D341Med (cell line): Measurements from ENCODE around the gene ARRDC3.
A peak's percentile ranks its signal among the peaks of the same experiment; 100 is the strongest.
"Not testable (repeated sequence)": the region's sequence is repeated elsewhere in the genome, so short reads cannot be mapped to it uniquely, and the experiment has no call there.

Source experiments
- DNase-seq: peaks from one replicate; pipeline ENCODE4 v3.0.0; 2012; ENCODE audit warnings: low spot score

The ARRDC3 gene

DNA sequence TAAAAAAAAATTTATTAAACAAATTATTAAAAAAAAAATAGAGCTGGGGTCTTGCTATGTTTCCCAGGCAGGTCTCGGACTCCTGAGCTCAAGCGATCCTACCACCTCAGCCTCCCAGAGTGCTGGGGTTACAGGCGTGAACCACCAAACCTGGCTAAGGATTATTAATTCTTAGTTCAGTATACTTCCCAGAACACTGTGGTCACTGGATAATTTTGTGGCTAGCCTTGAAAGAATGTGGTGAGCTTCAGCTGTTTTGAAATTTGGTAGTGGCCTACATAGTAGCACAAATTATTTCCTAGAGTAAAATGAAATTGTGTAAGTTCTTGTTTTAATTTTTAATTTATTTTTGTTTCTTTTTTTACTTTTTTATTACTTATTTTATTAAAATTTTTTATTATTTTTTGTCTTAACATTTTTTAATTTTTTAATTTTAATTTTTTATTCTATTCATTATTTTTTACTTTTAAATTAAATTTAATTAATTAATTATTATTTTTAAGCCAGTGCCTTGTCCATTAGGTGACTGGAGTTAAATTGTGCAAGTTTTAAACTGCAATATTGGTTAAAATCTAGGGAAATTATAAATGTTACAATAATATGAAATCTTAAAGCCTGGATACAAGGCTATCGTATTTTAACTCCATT lies 23.0 kb downstream of the ARRDC3 start:
- no peak for DNase-seq

DNA sequence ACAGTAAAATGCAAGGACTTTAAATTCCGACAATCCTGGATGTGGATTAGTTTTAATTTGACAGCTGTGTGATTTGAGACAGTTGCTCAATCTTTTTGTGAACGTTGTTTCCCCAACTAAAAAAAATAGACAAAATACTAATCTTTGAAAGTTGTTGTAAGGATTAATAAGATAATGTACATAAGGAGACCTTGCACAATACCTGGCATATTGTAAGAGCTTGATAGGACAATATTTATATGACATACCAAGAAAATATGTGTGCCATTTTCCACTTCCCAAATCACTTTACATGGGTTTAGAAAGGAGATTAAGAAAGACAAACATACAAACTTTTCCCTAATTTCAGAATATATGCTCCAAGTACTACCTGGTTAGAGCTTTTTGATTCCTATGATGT lies 25.3 kb downstream of the ARRDC3 start:
- no peak for DNase-seq

DNA sequence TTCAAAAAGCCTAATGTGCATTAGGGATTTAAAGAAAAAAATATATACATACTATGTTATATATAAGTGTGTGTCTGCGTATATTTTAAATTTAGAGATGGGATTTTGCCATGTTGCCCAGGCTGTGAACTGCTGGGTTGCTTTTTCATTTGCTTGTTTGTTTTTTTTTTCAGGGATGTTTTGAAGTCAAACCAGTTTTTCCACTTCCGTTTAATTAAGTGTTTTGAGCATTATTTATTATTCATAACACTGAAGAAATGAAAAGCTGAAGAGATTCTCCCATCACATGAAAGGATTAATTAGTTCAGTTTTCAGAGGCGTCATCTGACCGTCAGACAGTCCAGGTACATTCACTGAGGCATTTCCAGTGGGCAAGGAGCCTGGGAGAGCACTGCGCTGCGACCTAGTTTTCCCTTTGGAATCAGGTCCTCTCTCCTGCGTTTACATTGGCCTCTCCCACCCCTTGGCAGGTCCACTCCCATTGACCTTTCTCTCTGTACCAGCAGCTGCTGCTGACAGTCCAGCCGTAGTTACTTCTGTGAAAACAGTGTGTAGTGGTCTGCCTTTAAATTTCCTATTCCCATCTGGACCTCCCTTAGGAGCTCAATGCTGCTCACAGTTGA lies 26.0 kb downstream of the ARRDC3 start:
- DNase-seq, result peak; percentile 24

DNA sequence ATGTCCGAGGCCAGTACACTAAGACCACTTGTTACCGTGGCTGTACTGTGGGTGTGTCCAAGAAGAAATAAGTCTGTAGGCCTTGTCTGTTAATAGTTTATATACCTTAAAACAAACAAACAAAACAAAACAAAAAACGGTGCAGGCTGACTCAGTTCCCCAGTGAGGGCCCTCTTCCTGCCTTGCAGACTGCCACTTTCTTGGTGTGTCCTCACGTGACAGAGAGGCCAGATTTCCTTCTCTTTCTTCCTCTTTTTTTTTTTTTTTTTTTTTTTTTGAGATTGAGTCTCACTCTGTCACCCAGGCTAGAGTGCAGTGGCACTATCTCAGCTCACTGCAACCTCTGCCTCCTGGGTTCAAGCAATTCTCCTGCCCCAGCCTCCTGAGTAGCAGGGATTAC lies 28.2 kb downstream of the ARRDC3 start:
- not testable (repeated sequence) for DNase-seq

DNA sequence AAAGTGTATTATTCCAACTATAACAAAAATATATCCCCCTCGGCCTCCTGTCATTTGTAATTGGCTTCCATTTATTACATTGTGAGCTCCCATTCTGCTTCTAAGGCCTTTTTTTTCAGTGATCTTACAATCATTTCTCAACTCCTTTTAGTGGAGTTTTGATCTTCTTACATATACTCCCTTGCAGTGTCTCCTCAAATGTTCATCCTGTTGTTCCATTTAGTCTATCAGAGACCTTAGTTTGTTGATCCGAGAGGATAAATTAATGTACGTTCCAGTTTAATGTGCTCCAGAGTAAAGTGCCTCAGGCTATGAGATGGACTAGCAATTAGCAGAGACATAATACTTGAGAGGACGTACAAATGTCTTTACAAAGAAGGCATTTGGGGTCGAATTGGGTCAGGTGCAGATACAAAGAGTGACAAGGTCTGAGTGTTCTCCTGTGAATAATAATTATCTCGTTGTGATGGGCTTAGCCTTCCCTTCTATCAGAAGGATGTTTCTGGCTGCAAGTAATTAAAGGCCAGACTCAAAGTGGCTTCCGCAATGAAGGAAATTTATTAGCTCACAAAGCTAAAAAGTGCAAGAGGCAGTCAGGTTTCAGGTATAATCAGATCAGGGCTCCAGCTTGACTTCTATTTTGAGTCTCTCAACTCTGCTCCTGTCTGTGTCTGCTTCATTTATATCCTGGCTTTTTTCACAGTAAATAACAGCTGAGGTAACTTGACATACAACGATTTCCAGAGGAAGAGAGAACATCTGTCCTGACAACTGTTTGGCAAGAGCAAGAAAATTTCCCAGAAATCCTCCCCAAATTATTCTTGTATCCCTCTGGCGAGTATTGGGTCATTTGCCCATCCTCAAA lies 30.1 kb downstream of the ARRDC3 start:
- DNase-seq, result no peak

DNA sequence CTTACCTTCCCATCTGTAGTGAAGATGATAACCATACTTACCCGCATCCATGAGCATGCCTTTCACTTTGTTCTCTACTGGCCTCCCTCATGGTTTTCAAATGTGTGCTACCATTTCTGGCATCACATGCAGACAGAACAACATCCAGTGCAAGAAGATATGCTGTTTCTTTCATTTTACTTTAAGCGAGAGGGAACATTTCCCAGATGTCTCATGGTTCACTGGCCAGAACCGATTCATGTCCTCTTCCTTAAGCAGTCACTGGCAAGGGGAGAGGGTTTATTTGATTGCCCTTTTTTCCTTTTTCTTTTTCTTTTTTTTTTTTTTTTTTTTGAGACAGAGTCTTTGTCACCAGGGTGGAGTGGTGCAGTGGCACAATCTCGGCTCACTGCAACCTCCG lies 37.7 kb downstream of the ARRDC3 start:
- no peak for DNase-seq

DNA sequence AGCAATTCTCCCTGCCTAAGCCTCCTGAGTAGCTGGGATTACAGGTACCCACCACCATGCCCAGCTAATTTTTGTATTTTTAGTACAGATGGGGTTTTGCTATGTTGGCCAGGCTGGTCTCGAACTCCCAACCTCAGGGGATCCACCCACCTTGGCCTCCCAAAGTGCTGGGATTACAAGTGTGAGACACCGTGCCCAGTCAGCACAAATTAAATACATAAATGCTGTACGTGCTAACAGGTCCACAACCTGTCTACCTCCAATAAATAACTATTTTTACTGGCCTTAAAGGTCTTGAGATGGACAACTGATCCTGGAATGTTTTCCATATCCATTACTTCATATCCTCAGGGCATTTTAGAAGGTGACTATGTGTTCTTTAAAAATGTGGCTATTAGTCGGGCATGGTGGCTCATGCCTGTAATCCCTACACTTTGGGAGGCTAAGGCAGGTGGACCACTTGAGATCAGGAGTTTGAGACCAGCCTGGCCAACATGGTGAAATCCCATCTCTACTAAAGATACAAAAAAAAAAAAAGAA lies 38.4 kb downstream of the ARRDC3 start:
- DNase-seq, result not testable (repeated sequence)

DNA sequence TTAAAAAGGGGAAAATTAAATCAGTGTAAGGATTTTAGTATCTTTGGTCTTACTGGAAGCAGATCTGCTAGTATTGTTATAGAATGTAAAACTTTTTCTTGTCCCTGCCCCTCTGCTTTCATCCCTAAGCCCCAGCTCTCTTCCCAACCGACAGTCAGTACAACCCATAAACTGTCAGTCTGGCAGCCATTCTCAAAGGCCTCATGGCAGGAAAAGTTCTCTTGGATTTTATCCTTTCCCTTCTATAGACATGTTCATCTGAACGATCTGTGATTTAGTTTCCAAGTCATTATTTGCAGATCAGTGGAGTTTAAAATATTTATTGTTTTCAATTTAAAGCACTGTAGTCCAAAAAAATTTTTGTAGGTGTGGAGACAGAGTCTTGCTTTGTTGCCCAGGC lies 39.2 kb downstream of the ARRDC3 start:
- DNase-seq, result no peak

DNA sequence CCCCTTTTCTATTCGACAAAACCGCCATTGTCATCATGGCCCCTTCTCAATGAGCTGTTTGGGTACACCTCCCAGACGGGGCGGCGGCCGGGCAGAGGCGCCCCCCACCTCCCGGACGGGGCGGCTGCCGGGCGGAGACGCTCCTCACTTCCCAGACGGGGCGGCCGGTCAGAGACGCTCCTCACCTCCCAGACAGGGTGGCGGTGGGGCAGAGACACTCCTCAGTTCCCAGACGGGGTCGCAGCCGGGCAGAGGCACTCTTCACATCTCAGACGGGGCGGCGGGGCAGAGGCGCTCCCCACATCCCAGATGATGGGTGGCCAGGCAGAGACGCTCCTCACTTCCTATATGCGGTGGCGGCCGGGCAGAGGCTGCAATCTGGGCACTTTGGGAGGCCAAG lies 40.2 kb downstream of the ARRDC3 start:
- not testable (repeated sequence) for DNase-seq

DNA sequence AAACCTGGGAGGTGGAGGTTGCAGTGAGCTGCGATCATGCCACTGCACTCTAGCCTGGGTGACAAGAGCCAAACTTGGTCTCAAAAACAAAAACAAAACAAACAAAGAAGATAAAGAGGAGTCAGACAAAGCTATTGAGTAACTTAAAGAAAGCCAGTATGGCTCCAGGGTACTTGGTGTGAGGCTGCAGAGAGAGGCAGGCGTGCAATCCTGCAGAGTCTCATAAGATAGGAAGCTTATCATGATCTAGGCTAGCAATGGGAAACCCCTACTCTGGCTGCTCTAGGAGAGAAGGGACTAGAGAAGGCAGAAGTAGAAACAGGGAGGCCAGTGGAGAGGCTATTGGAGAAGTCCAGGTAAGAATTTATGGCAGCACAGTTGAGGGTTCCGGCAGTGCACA lies 42.0 kb downstream of the ARRDC3 start:
- no peak for DNase-seq

DNA sequence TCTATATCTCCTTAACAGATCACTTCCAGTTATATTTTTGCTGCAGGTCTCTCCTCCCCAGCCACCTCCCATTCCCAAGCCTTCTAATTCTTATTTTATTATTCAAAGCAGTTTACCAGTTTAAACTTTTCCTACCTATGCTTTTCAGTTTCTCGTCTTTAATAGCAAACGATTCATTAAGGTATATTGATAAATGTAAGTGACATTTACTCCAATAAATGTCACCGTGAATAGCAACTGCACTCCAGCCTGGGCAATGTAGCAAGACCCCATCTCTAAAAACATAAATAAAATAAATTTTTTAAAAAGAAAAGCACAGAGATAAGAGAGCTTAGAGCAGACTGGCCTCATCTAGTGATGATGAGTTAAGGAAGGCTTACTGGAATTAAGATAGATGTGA lies 42.6 kb downstream of the ARRDC3 start:
- no peak for DNase-seq

DNA sequence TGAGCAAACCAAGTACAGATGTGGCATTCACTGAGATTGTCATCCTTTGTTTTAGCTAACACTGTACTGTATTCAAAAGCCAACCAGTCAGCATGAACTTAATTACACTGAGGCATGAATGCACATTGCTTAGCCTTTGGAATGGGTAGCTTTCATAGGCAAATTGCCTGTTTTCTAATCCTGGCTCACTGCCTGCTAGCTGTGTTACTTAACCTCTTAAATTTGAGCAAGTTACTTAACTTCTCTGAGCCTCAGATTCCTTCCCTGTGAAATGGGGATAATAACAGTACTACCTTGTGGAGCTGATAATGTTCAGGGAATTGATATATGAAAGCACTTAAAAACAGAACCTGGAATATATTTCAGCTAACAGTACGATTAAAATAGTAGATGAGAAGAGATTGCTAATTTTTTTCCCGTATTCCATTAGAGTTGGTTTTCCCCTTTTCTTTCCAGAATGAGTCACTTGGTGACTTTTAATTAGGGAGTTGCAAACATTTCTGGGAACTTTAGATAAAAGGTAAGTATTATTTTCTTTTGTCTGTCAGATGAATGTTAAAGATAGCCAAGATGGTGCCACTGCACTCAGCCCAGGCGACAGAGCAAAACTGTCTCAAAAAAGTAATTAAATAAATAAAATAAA lies 43.9 kb downstream of the ARRDC3 start:
- DNase-seq, result no peak

DNA sequence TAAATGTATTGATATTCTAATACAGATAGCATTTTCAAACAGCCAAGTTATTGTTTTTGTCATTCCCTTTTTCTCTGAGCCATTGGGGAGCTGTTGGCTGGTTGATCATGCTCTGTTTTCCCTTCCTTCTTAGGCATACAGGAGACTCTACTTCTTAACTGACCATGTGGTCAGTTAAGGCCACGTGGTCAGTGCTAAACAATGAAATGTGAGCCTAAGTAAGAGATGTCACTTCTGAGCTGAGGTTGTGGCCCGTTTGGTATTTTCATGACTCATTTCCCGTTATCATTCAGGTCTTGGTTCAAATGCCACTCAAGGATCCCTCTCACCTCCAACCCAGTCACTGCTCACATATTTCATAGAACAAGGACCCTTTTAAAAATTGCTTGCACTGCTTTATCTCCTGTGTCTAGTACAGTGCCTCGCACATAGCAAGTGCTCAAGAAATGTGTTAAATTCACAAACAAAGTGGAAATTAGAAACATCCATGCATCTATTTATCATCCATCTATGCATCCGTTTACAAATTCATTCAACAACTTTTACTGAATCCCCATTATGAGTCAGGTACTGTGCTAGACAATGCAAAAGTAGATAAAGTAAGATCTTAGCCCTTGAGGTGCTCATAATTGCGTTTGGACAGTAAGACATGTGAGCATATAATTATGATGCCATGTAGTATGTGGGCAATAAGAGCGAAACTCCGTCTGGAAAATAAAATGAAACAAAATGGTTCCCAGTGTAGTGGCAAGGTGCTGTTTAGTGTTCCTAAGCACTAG lies 50.7 kb downstream of the ARRDC3 start:
- no peak for DNase-seq

DNA sequence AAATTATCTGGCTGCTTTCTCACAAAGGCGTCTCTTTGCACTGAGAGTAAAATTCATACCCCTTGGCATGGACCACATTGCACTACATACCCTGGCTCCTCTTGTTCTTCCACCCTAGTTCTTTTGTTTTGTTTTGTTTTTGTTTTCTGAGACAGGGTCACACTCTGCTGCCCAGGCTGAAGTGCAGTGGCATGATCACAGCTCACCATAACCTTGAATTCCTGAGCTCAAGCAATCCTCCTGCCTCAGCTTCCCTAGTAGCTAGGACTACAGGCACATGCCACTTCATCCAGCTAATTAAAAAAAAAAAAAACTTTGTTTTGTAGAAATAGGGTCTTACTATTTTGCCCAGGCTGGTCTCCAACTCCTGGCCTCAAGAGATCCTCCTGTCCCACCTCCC lies 51.4 kb downstream of the ARRDC3 start:
- DNase-seq, result no peak

DNA sequence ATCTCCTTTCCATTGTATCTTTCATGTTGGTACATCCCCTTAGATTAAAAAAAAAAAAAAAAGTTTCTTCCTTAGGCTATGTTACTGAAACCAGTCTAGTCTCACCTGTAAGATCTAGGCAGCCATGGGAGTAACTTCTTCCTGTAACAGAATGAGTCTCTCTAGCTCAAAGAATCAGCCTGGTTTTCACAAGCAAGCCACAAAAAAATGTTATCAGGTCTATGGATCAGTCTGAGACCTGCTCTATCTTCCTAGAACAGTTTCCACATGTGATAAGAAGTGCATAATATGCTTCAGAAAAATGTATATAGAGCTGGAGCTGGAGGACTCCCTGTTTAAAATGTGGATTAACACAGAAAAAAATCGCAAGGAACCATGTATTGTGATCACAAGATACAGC lies 53.8 kb downstream of the ARRDC3 start:
- DNase-seq, result no peak

DNA sequence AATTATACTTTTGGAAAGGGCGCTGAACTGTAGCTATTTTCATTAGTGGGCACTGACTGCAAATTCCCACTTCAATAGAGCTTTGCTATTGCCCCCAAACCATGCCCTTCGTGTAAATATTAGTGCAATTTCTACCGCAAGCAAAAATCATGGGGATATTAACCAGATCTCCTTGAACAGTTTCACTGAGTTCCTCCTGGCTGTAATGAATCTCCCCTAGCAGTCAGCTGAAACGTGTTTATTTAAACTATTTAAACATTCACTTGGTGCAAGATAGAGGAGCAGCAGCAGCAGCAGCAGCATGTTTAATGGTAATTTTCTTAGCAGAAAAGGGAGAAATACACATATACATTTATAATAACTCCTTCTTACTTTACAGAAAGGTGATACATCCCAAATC lies 54.4 kb downstream of the ARRDC3 start:
- DNase-seq, result no peak

DNA sequence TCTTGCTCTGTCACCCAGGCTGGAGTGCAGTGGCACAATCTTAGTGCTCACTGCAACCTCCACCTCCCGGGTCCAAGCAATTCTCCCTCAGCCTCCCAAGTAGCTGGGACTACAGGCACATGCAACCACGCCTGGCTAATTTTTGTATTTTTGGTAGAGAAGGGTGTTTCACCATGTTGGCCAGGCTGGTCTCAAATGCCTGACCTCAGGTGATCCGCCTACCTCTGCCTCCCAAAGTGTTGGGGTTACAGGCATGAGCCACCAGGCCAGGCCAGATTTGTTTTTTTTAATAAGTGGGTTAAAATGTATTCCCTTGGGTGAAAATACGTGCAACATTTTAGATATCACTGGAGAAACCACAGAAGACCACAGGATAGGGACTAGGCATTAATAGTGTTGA lies 60.1 kb downstream of the ARRDC3 start:
- not testable (repeated sequence) for DNase-seq

DNA sequence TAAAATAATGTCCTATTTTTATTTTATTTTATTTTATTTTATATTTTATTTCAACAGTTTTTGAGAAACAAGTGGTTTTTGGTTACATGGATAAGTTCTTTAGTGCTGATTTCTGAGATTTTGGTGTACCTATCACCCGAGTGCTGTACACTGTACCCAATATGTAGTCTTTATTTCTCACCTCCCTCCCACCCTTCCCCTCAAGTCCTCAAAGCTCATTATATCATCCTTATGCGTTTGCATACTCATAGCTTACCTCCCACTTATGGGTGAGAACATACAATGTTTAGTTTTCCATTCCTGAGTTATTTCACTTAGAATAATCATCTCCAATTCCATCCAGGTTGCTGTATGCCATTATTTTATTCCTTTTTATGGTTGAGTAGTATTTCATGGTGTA lies 63.5 kb downstream of the ARRDC3 start:
- DNase-seq, result no peak

DNA sequence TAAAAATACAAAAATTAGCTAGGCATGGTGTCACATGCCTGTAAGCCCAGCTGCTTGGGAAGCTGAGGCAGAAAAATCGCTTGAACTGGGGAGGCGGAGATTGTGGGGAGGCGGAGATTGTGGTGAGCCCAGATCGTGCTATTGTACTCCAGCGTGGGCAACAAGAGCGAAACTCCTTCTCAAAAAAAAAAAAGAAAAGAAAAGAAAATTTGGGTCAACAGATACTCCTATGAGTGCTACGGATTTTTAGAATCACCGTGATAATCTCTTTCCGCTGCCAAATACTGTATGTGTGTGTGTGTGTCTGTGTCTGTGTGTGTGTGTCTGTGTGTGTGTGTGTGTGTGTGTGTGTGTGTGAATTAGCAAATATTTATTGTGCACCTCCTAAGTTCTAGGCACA lies 64.4 kb downstream of the ARRDC3 start:
- no peak for DNase-seq
